Measurements from ENCODE around the gene DDX51.
"Not testable (repeated sequence)": the region's sequence is repeated elsewhere in the genome, so short reads cannot be mapped to it uniquely, and the experiment has no call there.

The DDX51 gene

GRCh38 chr12:132141976-132142678 lies 2.0 kb downstream of the DDX51 start:
- in situ Hi-C loops (cut with MboI; ENCODE audit: low sequenced_read_pairs) = no loop called here

GRCh38 chr12:132140918-132141841 lies 2.9 kb downstream of the DDX51 start:
- in situ Hi-C loops (cut with MboI; ENCODE audit: low sequenced_read_pairs) = no loop called here

- in situ Hi-C loops (cut with MboI; ENCODE audit: low sequenced_read_pairs) = no loop called here
These were observed 3.6 kb downstream of the DDX51 start for GRCh38 chr12:132140501-132140900.

- in situ Hi-C loops (cut with MboI; ENCODE audit: low sequenced_read_pairs) = no loop called here
These were observed 4.2 kb downstream of the DDX51 start for GRCh38 chr12:132139912-132140311.

- in situ Hi-C loops (cut with MboI; ENCODE audit: low sequenced_read_pairs) = no loop called here
These were observed 4.9 kb downstream of the DDX51 start for GRCh38 chr12:132138941-132139871.

GRCh38 chr12:132137483-132138125 lies 6.5 kb downstream of the DDX51 start:
- in situ Hi-C loops (cut with MboI; ENCODE audit: low sequenced_read_pairs) = no loop called here

GRCh38 chr12:132136226-132136625 lies 7.9 kb downstream of the DDX51 start:
- in situ Hi-C loops (cut with MboI; ENCODE audit: low sequenced_read_pairs) = not testable (repeated sequence)

GRCh38 chr12:132134653-132135183 lies 9.4 kb downstream of the DDX51 start:
- in situ Hi-C loops (cut with MboI; ENCODE audit: low sequenced_read_pairs) = not testable (repeated sequence)

GRCh38 chr12:132133952-132134652 lies 10.0 kb downstream of the DDX51 start:
- in situ Hi-C loops (cut with MboI; ENCODE audit: low sequenced_read_pairs) = no loop called here

GRCh38 chr12:132132609-132133430 lies 11.3 kb downstream of the DDX51 start:
- in situ Hi-C loops (cut with MboI; ENCODE audit: low sequenced_read_pairs) = no loop called here

GRCh38 chr12:132131952-132132351 lies 12.2 kb downstream of the DDX51 start:
- in situ Hi-C loops (cut with MboI; ENCODE audit: low sequenced_read_pairs) = no loop called here

- in situ Hi-C loops (cut with MboI; ENCODE audit: low sequenced_read_pairs) = no loop called here
These were observed 12.9 kb downstream of the DDX51 start for GRCh38 chr12:132131229-132131628.

- in situ Hi-C loops (cut with MboI; ENCODE audit: low sequenced_read_pairs) = no loop called here
These were observed 13.4 kb downstream of the DDX51 start for GRCh38 chr12:132130690-132131089.

GRCh38 chr12:132129007-132129406 lies 15.1 kb downstream of the DDX51 start:
- in situ Hi-C loops (cut with MboI; ENCODE audit: low sequenced_read_pairs) = no loop called here

- in situ Hi-C loops (cut with MboI; ENCODE audit: low sequenced_read_pairs) = no loop called here
These were observed 17.1 kb downstream of the DDX51 start for GRCh38 chr12:132127041-132127440.

GRCh38 chr12:132125736-132126135 lies 18.4 kb downstream of the DDX51 start:
- in situ Hi-C loops (cut with MboI; ENCODE audit: low sequenced_read_pairs) = no loop called here

- in situ Hi-C loops (cut with MboI; ENCODE audit: low sequenced_read_pairs) = no loop called here
These were observed 19.2 kb downstream of the DDX51 start for GRCh38 chr12:132124766-132125425.

Data from HL-60/S4 treated with retinoic acid at 250 ng/mL for 4 days and 3 days (cell line).